Ishikawa (cell line): ENCODE data around the gene AK5.

Source experiments
- CREB1 ChIP-seq: IDR thresholded peaks from 2 replicates; pipeline ENCODE4 v1.6.1; 2012; ENCODE audit warnings: low read depth
- EP300 ChIP-seq: IDR thresholded peaks from 2 replicates; pipeline ENCODE4 v1.6.1; 2012; ENCODE audit warnings: borderline replicate concordance
- MAX ChIP-seq: IDR thresholded peaks from 2 replicates; pipeline ENCODE4 v1.6.1; 2012
- RAD21 ChIP-seq: IDR thresholded peaks from 2 replicates; pipeline ENCODE4 v1.6.1; 2012; ENCODE audit warnings: low read depth
- REST ChIP-seq: IDR thresholded peaks from 2 replicates; pipeline ENCODE4 v1.6.1; 2012; ENCODE audit warnings: low read depth, mild to moderate bottlenecking
- TAF1 ChIP-seq: IDR thresholded peaks from 2 replicates; pipeline ENCODE4 v1.6.1; 2012; ENCODE audit warnings: low read depth, mild to moderate bottlenecking
- TCF12 ChIP-seq: IDR thresholded peaks from 2 replicates; pipeline ENCODE4 v1.6.1; 2012; ENCODE audit warnings: low read depth
- TEAD4 ChIP-seq: IDR thresholded peaks from 2 replicates; pipeline ENCODE4 v1.6.1; 2012
- USF1 ChIP-seq: IDR thresholded peaks from 2 replicates; pipeline ENCODE4 v1.6.1; 2012
- YY1 ChIP-seq: IDR thresholded peaks from 2 replicates; pipeline ENCODE4 v1.6.1; 2012; ENCODE audit warnings: low read depth
- ZBTB7A ChIP-seq: IDR thresholded peaks from 2 replicates; pipeline ENCODE4 v1.6.1; 2012; ENCODE audit warnings: low read depth

GRCh38 chr1:77373702-77374101, 91.9 kb downstream of the AK5 start:
- TF ChIP-seq YY1 (no peak), ZBTB7A (no peak), RAD21 (no peak), REST (no peak), EP300 (no peak), TEAD4 (no peak), TCF12 (no peak), TAF1 (no peak), USF1 (no peak), MAX (no peak), CREB1 (no peak)
